ENCODE measurements around the gene PHF21B.
"Not testable (repeated sequence)": the region's sequence is repeated elsewhere in the genome, so short reads cannot be mapped to it uniquely, and the experiment has no call there.

PHF21B gene

DNA sequence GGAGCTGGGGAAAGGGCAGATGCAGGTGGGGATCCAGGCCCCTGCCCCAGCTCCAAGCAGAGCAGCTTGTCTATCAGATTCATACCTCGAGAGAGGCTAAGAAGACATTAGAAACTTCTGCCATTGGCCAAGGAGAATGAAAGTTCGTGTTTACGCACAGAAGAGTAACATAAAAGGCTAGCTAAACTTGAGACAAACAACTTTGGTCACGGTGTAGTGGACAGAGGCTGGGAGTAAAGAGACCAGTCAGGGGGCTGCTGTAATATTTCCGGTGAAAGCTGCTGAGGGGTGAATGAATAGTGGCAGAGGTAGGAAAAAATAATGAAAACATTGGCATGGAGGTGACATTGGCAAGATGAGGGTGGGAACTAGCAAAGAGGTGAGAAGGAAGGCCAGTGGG, 22.9 kb downstream of the PHF21B start:
- FAIRE-seq, result no peak

DNA sequence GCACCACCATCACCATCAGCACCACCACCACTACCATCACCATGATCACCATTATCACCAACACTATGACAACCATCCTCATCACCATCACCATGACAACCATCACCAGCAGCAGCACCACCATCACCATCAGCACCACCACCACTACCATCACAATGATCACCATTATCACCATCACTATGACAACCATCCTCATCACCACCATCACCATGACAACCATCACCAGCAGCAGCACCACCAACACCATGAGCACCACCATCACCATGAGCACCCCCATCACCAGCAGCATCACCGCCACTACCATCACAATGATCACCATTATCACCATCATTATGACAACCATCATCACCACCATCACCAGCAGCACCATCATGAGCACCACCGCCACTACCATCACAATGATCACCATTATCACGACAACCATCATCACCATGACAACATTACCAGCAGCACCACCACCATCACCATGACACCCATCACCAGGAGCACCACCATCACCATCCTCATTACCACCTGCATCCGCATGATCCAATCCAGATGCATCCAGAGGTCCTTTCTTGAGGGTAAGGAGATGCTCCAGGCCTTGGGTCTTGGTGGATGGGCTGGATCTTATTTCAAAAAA, 23.8 kb downstream of the PHF21B start:
- no peak for FAIRE-seq

DNA sequence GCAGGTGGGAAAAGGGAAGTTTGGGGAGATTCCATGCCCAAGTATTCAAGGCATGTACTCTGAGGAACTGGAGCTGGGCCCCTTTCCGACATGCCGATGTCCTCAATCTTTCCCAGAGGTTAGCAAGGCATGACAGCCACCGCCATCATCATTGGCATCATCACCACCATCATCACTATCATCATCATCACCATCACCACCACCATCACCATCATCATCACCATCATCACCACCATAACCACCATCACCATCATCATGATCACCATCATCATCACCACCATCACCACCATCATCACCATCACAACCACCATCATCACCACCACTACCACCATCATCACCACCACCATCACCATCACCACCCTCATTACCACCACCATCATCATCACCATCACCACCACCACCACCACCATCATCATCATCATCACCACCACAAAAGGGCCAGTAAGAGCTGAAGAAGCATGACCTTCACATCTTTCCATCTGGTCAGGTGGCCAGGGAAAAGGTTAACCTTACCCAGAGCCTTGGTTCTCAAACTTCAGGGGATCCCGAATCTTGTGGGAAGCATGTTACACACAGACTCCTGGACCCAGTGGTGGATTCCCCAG, 25.8 kb downstream of the PHF21B start:
- FAIRE-seq, result no peak

DNA sequence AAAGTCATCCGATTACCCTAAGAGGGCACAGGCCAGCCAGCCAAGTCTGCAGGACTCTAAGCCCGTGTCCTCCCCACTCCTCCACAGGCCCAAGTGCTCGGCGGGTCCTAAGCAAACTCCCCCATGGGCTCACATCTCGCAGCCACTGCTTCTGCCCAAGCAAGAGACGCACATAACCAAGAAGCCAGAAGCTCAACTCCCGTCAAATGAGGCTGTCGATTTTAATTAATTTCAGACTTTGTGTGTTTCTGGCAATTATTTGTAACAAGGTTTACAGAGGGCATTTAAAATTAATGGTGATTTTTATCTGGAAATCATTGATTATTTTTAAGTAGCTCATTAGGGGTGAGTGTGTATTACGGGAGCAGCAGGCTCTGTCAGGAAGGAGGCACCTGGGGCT, 27.4 kb downstream of the PHF21B start:
- no peak for FAIRE-seq

DNA sequence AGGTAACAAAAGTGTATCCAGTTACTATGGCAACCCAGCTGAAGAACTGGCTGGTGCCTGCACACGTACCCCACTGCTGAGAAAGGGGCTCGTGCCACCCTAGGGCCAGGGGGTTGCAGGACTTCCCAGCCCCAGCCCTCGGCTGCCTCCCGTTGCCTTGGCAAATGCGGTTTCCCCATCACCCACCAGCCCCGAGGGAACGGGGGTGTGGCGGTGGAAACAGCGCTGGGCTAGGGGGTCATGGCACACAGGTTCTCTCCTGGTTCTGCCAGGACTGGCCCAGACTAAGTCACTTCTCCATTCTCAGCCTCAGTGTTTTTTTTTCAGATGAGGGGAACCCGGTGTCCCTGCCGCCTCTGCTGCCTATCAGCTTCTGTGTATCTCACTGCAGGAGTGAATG, 27.9 kb downstream of the PHF21B start:
- no peak for FAIRE-seq

DNA sequence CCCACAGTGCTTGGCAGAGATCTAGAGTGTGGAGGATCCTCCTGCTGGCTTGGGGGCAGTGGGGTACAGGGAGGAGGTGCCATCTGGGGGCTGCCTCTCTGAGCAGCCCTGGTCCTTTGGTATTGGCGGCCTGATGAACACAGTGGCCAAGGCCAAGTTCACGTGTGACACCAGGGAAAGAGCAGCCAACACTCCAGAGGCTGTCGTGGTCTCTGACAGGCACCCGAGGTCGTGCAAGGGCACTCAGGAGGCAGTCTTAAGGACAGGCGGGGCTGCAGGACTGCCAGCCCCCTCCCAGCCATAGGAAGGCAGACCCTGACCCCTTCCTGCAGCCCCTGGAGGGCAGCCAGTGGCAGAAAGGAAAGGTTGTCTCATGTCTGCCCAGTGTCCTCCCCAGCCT, 30.7 kb downstream of the PHF21B start:
- FAIRE-seq, result no peak

- peak; percentile 84 for FAIRE-seq
These were observed 34.2 kb downstream of the PHF21B start for GRCh38 chr22:44975427-44976262.

DNA sequence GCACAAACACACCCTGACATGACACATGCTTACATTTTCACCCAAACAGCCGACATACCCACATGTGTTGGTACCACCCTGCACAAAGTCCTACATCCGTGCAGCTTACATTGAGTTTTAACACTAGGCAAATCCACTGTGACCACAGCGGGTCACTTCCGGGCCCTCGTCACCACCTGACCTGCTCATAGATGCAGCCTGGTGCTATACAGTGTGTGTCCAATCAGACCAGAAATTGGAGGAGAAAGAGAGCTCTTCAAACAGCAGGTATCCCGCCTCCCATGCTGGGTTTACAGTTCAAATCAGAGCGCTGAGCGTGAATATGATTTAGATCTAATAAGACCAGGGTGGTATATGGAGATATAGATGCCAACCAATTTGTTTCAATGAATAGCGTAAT, 35.4 kb downstream of the PHF21B start:
- FAIRE-seq, result no peak

- FAIRE-seq, result no peak
These were observed 36.0 kb downstream of the PHF21B start for GRCh38 chr22:44973829-44974228.

- no peak for FAIRE-seq
These were observed 37.3 kb downstream of the PHF21B start for GRCh38 chr22:44972363-44973083.

DNA sequence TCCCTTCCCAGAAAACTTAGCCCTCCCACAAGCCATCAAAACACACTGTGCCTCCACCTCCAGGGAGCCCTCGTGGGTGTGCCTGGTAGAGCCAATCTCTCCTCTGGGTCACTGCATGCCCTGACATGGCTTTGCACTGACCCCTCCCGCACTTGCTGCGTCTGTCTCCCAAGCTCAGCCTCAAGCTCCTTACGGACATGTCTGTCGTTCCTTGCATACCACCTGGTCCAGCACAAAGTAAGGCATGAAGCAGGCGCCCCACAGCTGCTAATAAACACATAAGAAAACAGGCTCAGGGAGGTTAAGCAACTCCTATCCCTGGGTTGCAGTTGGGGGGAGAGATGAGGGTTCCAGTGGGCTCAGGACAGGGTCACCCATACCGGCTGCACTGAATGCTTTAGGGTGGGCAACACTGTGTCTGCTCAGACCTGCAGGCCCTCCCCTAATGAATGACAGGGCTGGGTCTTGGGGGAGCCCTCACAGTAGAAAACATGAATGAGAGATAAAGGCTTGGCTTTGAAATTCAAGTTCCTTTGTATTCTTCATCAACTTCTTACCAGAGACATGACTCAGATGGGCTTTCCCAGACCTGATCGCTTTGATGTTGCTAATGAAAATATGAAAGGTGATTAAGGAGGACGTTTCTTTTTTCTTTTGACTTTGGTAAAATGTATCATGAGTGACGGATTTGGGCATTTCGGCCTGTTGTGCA, 38.0 kb downstream of the PHF21B start:
- FAIRE-seq, result no peak

- FAIRE-seq, result no peak
These were observed 39.5 kb downstream of the PHF21B start for GRCh38 chr22:44970291-44970690.

DNA sequence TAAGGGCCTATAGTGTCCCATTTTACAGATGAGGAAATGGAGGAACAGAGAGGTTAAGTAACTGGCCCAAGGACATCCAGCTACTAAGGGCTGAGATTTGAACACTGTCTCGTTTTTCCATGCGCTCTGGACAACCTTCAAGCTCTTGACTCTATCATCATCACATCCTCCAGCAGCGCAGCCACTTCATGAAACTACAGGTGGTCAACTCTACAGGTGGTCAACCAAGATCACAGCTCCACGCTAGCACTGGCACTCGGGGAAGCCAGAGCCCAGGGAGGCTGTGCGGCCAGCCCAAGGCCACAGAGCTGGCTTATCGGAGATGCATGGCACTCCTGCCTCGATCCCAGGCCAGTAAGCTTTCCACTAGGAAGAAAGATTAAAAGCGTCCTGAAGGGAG, 40.0 kb downstream of the PHF21B start:
- FAIRE-seq, result no peak

GRCh38 chr22:44968736-44969135, 41.1 kb downstream of the PHF21B start:
- no peak for FAIRE-seq

GRCh38 chr22:44965171-44965570, 44.6 kb downstream of the PHF21B start:
- FAIRE-seq, result no peak

DNA sequence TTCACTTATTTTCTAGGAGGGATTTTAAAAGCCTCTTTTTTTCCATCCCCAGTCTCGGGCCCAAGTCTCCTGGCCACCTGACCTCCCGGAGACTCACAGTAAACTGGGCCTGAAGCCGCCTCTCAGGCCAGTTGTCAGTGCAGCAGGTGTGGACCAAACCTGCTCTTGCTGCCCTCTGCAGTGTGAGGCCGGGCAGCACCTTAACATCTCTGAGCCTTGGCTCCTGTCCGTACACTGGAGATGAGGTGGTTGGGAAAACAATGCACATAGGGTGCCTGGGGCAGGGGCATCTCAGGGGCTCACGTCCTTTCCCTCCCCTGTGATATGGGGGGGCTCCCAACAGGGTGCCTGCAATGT, 45.1 kb downstream of the PHF21B start:
- no peak for FAIRE-seq

DNA sequence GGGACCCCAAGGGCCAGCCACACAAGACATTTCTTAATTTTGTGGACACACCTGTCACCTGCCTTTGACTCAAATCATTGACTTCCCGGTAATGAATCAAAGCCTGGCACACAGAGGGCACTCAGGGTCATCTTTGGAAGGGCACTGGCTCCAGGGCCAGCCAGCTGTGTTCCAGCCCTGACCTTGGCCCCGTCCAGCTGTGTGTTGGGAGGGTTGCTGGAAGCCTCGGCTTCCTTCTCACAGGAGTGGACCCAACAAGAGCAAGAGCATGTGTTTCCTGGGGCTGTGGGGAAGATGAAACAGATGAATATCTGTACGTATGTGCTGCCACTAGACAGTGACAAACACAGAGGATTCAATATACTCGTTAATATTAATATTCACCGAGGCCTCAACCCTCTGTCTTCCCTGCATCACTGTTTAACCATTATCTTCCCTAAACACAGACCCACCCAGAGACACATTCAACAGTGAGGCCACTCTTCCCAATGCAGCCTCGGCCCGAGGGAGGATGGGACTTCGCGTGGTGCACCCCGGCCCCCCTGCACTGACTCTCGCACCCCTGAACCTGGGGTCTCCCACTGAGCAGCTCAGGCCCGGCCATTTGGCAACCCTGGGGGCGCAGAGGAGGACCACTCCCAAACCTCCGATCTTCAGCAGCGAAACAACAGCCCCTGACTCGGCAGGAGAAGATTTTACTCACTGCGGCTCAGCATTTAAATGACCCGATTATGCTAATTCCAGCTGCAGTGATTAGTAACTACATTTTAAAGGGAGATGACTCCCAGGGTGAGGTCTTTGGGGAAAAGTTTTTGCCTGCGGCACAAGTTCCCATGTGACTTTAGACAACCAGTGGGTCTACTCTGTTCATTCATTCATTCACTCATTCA, 45.7 kb downstream of the PHF21B start:
- no peak for FAIRE-seq

GRCh38 chr22:44962741-44963454, 46.9 kb downstream of the PHF21B start:
- FAIRE-seq, result no peak

GRCh38 chr22:44961682-44962081, 48.1 kb downstream of the PHF21B start:
- not testable (repeated sequence) for FAIRE-seq

DNA sequence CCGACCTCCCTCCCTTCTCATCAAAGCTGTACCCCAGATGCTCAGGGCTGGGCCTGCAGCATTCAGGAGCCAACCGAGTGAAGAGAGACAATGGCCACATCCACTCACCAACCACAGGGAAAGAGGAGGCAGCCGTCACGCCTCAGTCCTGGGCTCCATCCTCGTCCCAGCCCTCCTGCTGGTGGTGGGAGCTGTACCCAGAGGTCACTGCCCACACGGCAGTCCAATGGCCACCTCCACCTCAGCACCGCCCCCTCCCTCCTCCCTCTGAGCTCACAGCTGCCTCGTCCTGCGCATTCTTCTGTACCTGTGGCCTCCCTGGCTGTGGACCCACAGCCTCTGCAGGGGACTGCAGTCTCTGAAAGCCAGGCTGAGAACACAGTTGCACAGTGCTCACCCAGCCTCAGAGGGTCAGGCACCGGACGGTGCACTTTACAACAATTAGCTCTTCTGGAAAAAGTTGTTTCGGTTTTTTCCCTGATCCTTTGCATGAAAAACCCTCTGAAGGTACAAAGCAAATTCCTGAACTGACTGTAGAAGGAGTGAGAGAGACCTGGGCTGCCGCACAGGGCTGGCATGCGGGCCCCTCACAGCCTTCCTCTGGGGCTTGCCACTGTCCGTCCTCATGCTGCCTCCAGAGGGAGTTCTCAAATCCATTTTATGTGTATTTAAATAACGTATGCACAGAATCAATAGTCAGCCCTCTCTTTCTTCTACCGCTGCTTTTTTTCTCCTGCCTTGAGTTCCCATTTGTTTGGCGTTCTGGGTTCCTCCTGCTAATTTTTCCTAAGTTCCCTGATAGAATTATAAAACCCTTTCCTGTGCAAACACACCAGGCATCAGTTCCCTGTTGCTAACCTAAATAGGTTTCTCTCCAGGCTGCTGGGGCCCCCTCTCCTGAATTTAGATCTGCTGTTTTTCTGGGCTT, 52.7 kb downstream of the PHF21B start:
- FAIRE-seq, result no peak

Measured in G401.6 (cell line).